ENCODE measurements around the gene B9D2.

The B9D2 gene

GRCh38 chr19:41307954-41308449, 55.9 kb downstream of the B9D2 start:
- DNase-seq = no peak

GRCh38 chr19:41307090-41307875, 56.7 kb downstream of the B9D2 start:
- DNase-seq = no peak

GRCh38 chr19:41305927-41306793, 57.8 kb downstream of the B9D2 start:
- DNase-seq = no peak

GRCh38 chr19:41304706-41305483, 59.1 kb downstream of the B9D2 start:
- DNase-seq = no peak
